Keratinocyte (primary cell): ENCODE results near the gene METTL3.

Experiments used
- CTCF ChIP-seq, 3 experiments: IDR thresholded peaks in 1 of 3; conservative IDR thresholded peaks in 1 of 3; optimal IDR thresholded peaks in 1 of 3; 2 replicates in 2 of 3; 3 replicates in 1 of 3; pipeline versions ENCODE3 to v1.5.1; 2011; ENCODE audit warnings: low read length in 3 of 3, mild to moderate bottlenecking in 3 of 3, moderate library complexity in 2 of 3, control low read depth in 1 of 3, inconsistent platforms in 1 of 3; ENCODE audit not compliant: insufficient read depth in 2 of 3; ENCODE audit errors: extremely low read depth in 1 of 3
- EZH2 ChIP-seq: IDR thresholded peaks from one replicate; pipeline ENCODE4 v1.6.1; 2012; ENCODE audit warnings: inconsistent platforms, mild to moderate bottlenecking, low read length, moderate library complexity

DNA sequence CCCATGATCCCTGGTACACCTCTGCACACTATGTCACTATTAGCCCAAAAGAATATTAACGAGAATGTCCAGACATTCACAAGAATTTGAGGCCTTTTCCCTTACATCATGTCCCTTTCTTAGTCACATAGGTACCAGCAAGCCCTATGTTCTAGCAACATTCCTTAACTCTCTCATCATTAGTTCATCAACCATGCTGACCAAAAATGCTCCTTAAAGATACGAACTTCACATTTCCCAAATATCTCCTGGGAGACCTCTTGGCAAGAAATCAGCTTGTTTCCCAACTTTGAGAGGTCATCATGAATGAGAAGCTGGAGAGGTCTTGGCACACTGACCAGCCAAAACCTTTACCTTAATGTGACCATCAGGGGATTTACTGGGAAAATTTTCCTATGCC lies 10.4 kb upstream of the METTL3 start:
- TF ChIP-seq CTCF (optimal IDR thresholded peaks at IDR 0.05 in 1 of 3, IDR thresholded peaks at IDR 0.05 in 1 of 3, conservative IDR thresholded peaks at IDR 0.05 in 1 of 3; ENCODE audit: extremely low read depth in 1 of 3, insufficient read depth in 2 of 3, low read length in 3 of 3) (no peak), EZH2 (no peak)
